22Rv1 (cell line): ENCODE measurements around the gene CCDC194.

ENCODE experiments used
- H3K27ac ChIP-seq: fragments of 450-650 bp; 2 replicates; pipeline ENCODE4 v1.5.1; 2017
- CTCF ChIP-seq: fragments of 450-650 bp; IDR thresholded peaks from 2 replicates; pipeline ENCODE4 v1.5.1; 2017; ENCODE audit warnings: mild to moderate bottlenecking
- ZFX ChIP-seq: fragments of 450-650 bp; IDR thresholded peaks from 2 replicates; pipeline ENCODE4 v1.6.1; 2017; ENCODE audit warnings: antibody characterized with exemption, borderline replicate concordance

Gene CCDC194

GRCh38 chr19:17341845-17342244, 52.2 kb downstream of the CCDC194 start:
- TF ChIP-seq ZFX (no peak), CTCF (no peak)
- H3K27ac ChIP-seq: peak overlapping the region; percentile 4; the same call in 1 of the 2 replicates

- TF ChIP-seq ZFX (no peak), CTCF (no peak)
- peak overlapping the region; percentile 4; the same call in 1 of the 2 replicates for H3K27ac ChIP-seq
Measured at GRCh38 chr19:17341386-17341785, 52.6 kb downstream of the CCDC194 start.

- no peak for TF ChIP-seq CTCF
- no peak for TF ChIP-seq ZFX
- H3K27ac ChIP-seq: peak overlapping the region; percentile 99
Measured at GRCh38 chr19:17340871-17341357, 53.1 kb downstream of the CCDC194 start.
